ENCODE data around the gene STOML1.
A peak's percentile ranks its signal among the peaks of the same experiment; 100 is the strongest.

STOML1 gene

GRCh38 chr15:73987681-73988444, 4.2 kb downstream of the STOML1 start:
- peak; percentile 31 for DNase-seq (ENCODE audit: low read depth)
- no peak for TF ChIP-seq CTCF (conservative IDR thresholded peaks at IDR 0.05; ENCODE audit: control insufficient read depth, insufficient read depth, low read depth, low read length)

GRCh38 chr15:73987250-73987649, 4.8 kb downstream of the STOML1 start:
- no peak for DNase-seq (ENCODE audit: low read depth)

More at GRCh38 chr15:73987681-73988444, 4.2 kb downstream of the STOML1 start:
- no peak overlapping the region for H3K4me3 ChIP-seq (ENCODE audit: control insufficient read depth, low read depth, low read length)

GRCh38 chr15:73986776-73987056, 5.4 kb downstream of the STOML1 start:
- TF ChIP-seq CTCF (conservative IDR thresholded peaks at IDR 0.05; ENCODE audit: control insufficient read depth, insufficient read depth, low read depth, low read length): no peak
- DNase-seq (ENCODE audit: low read depth): no peak
- no peak overlapping the region for H3K4me3 ChIP-seq (ENCODE audit: control insufficient read depth, low read depth, low read length)

More at GRCh38 chr15:73987250-73987649, 4.8 kb downstream of the STOML1 start:
- no peak for TF ChIP-seq CTCF (conservative IDR thresholded peaks at IDR 0.05; ENCODE audit: control insufficient read depth, insufficient read depth, low read depth, low read length)
- H3K4me3 ChIP-seq (ENCODE audit: control insufficient read depth, low read depth, low read length): no peak overlapping the region

- peak; percentile 42 for DNase-seq (ENCODE audit: low read depth)
- no peak overlapping the region for H3K4me3 ChIP-seq (ENCODE audit: control insufficient read depth, low read depth, low read length)
- TF ChIP-seq CTCF (conservative IDR thresholded peaks at IDR 0.05; ENCODE audit: control insufficient read depth, insufficient read depth, low read depth, low read length): no peak
Observed at GRCh38 chr15:73986055-73986775, 5.9 kb downstream of the STOML1 start.

- TF ChIP-seq CTCF (conservative IDR thresholded peaks at IDR 0.05; ENCODE audit: control insufficient read depth, insufficient read depth, low read depth, low read length): no peak
- peak; percentile 77 for DNase-seq (ENCODE audit: low read depth)
- H3K4me3 ChIP-seq (ENCODE audit: control insufficient read depth, low read depth, low read length): no peak overlapping the region
Observed at GRCh38 chr15:73985101-73985873, 6.8 kb downstream of the STOML1 start.

GRCh38 chr15:73984208-73984979, 7.7 kb downstream of the STOML1 start:
- no peak overlapping the region for H3K4me3 ChIP-seq (ENCODE audit: control insufficient read depth, low read depth, low read length)
- peak; percentile 36 for DNase-seq (ENCODE audit: low read depth)
- TF ChIP-seq CTCF (conservative IDR thresholded peaks at IDR 0.05; ENCODE audit: control insufficient read depth, insufficient read depth, low read depth, low read length): no peak

Data from fibroblast of mammary gland (primary cell).